ENCODE data around the gene ERC1.
"Not testable (repeated sequence)": the region's sequence is repeated elsewhere in the genome, so short reads cannot be mapped to it uniquely, and the experiment has no call there.

ERC1 gene

DNA sequence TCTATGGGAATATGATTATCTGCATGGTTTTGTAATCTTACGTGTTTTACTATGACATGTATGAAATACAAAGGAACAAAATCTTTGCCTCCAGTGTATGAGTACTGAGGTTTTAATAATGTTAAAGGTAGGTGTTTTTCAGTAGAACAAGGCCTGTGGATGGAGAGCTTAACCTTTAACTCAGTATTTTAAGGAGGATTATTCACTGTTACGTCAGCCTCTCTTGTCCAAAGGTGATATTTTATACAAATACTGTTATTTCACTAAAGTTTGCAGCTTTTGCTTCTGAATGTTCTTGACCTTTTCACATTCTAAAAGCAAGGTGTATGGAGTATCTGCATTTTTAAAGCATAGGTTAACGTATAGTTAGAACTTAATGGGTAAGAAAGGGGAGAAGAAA, 195.3 kb downstream of the ERC1 start:
- no peak overlapping the region for H3K4me3 ChIP-seq (ENCODE audit: low read depth, low read length)
- H3K27ac ChIP-seq = no peak overlapping the region
- peaks cover 14% of the 10 kb centered on the region for H3K36me3 ChIP-seq
- no peak for DNase-seq
- TF ChIP-seq CTCF (IDR thresholded peaks at IDR 0.05; ENCODE audit: low read depth, low read length) = no peak
- H3K27me3 ChIP-seq (ENCODE audit: insufficient read depth, low read depth, severe bottlenecking) = no peaks in the 10 kb centered on the region
- no peaks in the 10 kb centered on the region for H3K9me3 ChIP-seq (ENCODE audit: severe bottlenecking)

GRCh38 chr12:1188016-1188415, 197.0 kb downstream of the ERC1 start:
- no peak for DNase-seq
- TF ChIP-seq CTCF (IDR thresholded peaks at IDR 0.05; ENCODE audit: low read depth, low read length) = no peak
- Histone ChIP-seq H3K4me3 (ENCODE audit: low read depth, low read length) (no peak overlapping the region), H3K27me3 (ENCODE audit: insufficient read depth, low read depth, severe bottlenecking) (no peaks in the 10 kb centered on the region), H3K27ac (no peak overlapping the region), H3K36me3 (peaks cover 16% of the 10 kb centered on the region), H3K9me3 (ENCODE audit: severe bottlenecking) (no peaks in the 10 kb centered on the region)

- Histone ChIP-seq H3K27me3 (ENCODE audit: insufficient read depth, low read depth, severe bottlenecking) (no peaks in the 10 kb centered on the region), H3K27ac (no peak overlapping the region), H3K36me3 (peaks cover 16% of the 10 kb centered on the region), H3K4me3 (ENCODE audit: low read depth, low read length) (no peak overlapping the region), H3K9me3 (ENCODE audit: severe bottlenecking) (no peaks in the 10 kb centered on the region)
- DNase-seq = no peak
- no peak for TF ChIP-seq CTCF (IDR thresholded peaks at IDR 0.05; ENCODE audit: low read depth, low read length)
These were observed 198.1 kb downstream of the ERC1 start for GRCh38 chr12:1189163-1189562.

- H3K9me3 ChIP-seq (ENCODE audit: severe bottlenecking) = no peaks in the 10 kb centered on the region
- no peak overlapping the region for H3K4me3 ChIP-seq (ENCODE audit: low read depth, low read length)
- no peak overlapping the region for H3K27ac ChIP-seq
- H3K27me3 ChIP-seq (ENCODE audit: insufficient read depth, low read depth, severe bottlenecking) = no peaks in the 10 kb centered on the region
- H3K36me3 ChIP-seq = peaks cover 4% of the 10 kb centered on the region
- TF ChIP-seq CTCF (IDR thresholded peaks at IDR 0.05; ENCODE audit: low read depth, low read length) = no peak
- DNase-seq = no peak
These were observed 204.5 kb downstream of the ERC1 start for GRCh38 chr12:1195513-1195912.

DNA sequence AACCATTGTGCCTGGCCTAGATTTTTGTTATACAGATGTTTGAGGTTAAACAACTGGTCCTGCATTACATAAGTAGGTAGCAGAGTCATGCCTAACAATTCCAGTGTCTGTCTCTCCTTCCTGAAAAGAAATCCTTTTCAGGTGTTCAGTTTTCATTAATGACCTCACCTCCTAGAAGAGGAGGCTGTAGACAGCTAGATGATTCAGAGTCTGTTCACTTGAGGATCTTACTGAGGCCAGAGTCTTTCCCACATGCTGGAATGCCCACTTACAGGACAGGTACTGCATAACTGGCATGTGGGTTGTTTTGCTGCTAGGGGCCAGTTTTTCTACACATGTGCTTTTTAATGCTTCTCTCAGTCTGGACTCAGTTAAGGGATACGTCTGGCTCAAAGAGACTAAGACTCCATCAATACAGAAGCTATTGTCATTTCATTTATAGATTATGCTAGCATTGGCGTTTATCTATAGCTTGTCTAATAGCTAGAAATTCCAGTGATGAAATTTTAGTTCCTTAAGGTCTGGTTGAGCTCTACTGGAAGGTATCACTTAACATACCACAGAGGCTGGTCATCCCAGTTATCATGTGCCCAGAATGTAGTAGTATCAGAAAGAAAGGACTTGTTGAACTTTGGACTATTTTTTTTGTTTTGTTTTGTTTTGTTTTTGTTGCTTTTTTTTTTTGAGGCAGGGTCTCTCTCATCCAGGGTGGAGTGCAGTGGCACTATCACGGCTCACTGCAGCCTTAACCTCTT, 206.4 kb downstream of the ERC1 start:
- Histone ChIP-seq H3K27ac (no peak overlapping the region), H3K9me3 (ENCODE audit: severe bottlenecking) (no peaks in the 10 kb centered on the region), H3K4me3 (ENCODE audit: low read depth, low read length) (no peak overlapping the region), H3K27me3 (ENCODE audit: insufficient read depth, low read depth, severe bottlenecking) (no peaks in the 10 kb centered on the region), H3K36me3 (no peaks in the 10 kb centered on the region; the same call in none of the 2 replicates)
- no peak for TF ChIP-seq CTCF (IDR thresholded peaks at IDR 0.05; ENCODE audit: low read depth, low read length)
- no peak for DNase-seq

- H3K36me3 ChIP-seq; H3K27me3 ChIP-seq (ENCODE audit: insufficient read depth, low read depth, severe bottlenecking); H3K4me3 ChIP-seq (ENCODE audit: low read depth, low read length); H3K27ac ChIP-seq; DNase-seq; H3K9me3 ChIP-seq (ENCODE audit: severe bottlenecking): not testable (repeated sequence)
These were observed 207.8 kb downstream of the ERC1 start for GRCh38 chr12:1198854-1199253.

Data from WERI-Rb-1 (cell line).